ENCODE measurements around the gene TLCD3A.
A peak's percentile ranks its signal among the peaks of the same experiment; 100 is the strongest.
"Not testable (repeated sequence)": the region's sequence is repeated elsewhere in the genome, so short reads cannot be mapped to it uniquely, and the experiment has no call there.

Gene TLCD3A

DNA sequence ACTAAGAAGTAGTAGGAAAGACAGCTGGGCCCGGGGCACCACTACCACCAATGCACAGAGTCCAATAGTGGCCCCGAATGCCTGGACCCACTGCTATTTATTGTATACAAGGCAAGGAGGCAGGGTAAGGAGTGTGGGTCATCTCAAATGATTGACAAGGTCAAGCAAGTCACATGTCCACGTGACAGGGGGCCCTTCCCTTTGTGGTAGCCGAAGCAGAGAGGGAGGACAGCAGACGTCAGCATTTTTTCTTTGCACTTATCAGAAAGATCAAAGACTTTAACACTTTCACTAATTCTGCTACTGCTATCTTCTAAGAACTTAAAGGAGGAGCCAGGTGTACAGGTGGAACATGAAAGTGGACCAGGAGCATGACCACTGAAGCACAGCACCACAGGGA, 24.3 kb upstream of the TLCD3A start:
- no peak for DNase-seq

DNA sequence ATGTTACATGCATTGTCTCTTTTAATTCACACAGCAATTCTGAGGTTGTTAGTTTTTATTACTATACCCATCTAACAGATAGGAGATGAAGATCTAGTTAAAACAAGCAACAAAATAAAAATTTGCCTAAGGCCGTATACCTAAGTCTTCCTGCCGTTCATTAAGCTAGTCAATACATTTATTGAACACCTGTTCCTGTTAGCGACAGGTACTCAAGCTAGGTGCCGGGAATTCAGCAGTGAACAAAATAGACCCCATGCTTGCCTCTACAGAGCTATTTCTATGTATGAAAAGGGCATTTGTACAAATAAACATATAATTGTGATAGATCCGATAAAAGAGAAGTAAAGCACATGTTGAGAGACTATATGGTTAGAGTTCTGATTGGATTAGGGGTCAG, 14.3 kb upstream of the TLCD3A start:
- no peak for DNase-seq

DNA sequence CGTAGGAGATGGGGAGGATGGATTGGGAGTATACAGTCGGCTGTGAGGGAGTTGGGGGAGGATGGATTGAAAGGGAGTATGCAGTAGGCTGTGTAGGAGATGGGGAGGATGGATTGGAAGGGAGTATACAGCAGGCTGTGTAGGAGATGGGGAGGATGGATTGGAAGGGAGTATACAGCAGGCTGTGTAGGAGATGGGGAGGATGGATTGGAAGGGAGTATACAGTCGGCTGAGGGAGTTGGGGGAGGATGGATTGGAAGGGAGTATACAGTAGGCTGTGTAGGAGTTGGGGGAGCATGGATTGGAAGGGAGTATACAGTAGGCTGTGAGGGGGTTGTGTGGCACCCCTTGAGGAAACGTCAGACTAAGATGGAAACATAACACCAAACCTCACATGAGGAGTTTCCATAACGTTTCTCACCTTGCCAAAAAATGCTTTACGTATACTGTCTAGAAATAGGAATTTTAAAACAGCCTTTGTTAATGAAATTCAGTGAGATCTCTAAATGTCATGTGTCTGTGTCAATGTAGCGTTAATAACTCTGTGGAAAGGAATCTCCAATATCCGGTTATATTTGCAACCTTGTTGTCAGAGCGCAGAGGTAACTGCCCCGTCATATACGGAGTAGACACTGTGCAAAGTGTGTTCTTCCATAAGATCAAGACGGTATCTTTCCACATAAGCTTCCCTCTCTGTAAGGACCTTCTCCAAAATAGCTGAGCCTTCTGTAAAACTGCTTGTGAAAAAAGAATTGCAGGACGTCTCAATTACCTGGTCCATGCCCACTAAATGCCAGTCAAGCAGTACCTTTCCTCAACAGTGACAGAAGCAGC, 11.5 kb upstream of the TLCD3A start:
- no peak for DNase-seq

DNA sequence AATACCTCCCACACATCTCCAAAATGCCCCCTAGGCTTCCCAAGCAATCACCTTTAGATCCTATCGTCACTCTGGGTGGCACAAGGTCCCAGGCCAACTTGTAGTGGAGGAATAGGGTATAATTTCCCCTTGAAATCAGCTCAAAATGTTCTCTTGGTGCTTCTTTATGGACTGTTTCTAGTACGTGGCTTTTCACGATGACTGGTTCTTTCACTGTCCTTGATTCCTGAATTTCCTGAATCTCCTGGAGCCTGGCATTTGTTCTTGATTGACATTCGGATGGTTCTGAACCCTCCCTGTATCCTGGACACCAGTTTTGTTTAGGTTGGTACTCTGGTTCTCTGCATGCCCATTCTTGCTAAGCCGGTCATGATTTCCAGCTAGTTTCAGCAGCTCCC, 10.9 kb upstream of the TLCD3A start:
- no peak for DNase-seq

DNA sequence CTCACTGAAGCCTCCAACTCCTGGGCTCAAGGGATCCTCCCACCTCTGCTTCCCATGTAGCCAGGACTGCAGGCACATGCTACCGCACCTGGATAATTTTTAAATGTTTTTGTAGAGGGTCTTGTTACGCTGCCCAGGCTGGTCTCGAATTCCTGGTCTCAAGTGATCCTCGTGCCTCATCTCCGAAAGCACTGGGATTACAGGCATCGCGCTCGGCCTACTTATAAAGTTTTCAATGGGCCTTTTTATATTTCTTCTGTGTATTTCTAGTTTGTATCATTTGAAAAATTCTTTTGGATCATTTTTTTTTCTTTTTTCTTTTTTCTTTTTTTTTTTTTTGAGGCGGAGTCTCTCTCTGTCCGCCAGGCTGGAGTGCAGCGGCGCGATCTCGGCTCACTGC, 7.3 kb upstream of the TLCD3A start:
- DNase-seq = no peak

DNA sequence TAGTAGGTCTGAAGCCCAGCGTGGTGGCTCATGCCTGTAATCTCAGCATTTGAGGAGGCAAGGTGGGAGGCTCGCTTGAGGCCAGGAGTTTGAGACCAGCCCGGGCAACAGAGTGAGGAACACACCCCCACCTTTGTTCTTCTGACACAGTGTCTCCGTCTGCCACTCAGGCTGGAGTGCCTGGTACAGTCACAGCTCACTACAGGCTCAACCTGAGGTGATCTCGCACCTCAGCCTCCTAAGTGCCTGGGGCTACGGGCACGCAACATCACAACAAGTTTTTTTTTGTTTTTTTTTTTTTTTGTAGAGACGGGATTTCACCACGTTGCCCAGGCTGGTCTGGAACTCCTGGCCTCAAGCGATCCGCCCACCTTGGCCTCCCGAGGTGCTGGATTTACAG, 6.7 kb upstream of the TLCD3A start:
- no peak for DNase-seq

DNA sequence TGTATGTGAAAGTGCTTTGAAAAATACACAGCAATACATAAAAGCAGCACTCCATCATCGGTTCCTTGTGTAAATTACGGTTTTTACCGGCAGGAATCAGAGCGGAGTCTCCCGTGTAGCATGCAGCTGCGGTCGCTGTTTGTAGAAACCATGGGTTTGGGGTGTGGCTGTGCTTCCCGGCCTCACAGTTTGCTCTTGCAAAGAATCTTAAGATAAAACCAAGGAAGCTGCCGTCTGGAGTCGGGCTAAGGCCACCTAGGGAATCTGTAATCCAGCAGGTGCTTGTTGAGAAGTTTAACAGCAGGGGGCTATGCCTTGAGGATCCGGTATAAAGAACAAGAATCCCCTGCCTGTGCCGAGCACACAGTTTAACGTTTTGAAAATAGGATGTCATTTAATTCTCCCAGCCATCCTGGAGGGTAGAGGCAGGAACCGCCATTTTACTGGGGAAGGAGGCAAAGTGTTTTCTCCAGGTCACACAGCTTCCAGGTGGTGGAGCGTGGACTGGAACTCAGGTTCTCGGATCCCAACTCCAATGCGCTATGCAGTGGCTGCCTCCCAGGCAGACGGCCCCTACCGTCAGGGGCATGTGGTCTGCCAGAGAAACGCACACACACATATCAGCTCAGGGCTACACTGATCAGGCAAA, 6.0 kb upstream of the TLCD3A start:
- no peak for DNase-seq

DNA sequence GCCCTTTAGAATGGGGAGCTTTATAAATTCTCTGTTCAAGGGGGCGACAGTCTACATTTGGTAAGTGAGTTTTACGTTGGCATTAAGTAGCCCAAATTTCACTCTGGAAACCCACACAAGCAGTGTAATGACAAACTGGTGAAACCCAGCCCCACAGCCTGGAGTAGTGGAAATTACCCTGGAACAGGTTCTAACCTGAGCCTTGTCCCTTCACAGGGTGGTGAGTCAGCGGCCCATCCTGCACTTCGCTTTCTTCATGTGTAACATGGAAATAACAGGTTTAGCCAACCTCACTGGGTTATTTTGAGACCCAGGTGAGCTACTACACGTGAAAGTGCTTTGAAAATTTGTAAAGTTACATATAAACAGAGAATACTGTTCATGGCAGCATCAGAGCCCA, 3.5 kb upstream of the TLCD3A start:
- DNase-seq = no peak

DNA sequence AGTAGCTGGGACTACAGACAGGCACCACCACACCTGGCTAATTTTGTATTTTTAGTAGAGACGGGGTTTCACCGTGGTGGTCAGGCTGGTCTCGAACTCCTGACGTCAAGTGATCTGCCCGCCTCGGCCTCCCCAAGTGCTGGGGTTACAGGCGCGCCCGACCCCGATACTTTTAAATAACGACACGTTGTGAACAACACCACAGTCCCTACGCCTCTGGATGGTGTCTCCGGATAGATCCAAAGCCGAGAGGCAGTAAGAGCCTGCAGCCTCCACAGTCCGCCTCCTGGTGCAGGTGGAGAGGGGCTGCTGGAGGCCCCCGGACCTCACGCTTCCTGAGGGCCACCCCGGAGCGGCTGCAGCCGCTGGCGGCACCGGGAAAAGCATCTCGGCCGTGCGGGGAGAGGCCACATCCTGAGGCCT, 741 bp upstream of the TLCD3A start:
- no peak for DNase-seq

DNA sequence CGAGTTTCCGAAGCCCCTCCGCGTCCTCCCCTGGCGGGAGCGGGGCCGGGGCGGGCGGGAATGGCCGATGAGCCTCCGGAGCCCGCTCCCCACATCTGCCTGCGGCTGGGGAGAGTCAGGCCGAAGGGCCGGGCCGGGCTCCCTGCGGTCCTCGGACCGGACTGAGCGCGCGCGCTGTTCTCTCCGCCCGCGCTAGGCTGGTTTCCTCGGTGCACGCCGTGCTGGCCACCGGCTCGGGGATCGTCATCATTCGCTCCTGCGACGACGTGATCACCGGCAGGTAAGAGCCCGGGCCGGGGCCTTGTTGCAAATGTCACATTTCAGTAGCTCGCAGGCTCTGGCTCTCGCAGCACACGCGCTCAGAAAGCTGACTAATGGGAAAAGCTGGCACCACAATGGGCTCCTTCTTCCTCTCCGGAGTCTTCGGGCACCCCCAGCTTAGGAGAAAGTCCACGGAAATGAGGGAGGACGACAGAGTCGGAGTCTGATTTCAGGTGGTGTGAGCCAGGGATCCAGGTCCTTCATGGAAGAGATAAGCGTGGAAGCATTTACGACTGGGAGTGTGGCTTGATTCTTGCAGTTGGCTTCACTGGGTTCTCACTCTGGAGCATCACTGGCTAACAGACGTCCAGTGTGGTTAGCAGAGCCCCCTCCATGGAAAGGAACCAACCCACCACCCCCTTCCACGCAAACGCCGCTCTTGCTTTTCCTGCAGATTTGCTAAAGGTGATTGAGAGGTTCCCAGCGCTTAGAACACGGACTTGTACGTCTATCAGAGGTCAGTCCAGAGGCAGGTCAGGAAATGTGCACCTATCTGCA, 715 bp downstream of the TLCD3A start:
- DNase-seq = peak; percentile 10 to 11

DNA sequence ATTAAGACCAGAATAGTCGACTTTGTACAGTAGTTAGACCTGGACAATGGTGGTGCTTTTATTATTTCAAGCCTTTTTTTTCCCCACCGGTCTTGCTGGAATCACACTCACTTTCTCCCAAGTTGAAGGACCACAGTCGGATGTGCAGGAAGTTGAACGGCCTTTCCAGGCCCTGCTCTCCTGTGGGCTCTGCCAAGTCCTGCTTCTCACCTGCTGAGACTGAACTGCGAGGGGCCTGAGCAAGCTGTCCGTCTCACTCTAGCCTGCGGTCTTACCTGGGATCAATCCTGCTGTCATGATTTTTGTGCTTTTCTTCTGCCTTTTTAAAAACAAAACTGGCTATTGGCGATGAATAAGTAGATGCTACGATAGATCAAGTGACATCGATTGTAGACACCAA, 1.3 kb downstream of the TLCD3A start:
- DNase-seq = no peak

DNA sequence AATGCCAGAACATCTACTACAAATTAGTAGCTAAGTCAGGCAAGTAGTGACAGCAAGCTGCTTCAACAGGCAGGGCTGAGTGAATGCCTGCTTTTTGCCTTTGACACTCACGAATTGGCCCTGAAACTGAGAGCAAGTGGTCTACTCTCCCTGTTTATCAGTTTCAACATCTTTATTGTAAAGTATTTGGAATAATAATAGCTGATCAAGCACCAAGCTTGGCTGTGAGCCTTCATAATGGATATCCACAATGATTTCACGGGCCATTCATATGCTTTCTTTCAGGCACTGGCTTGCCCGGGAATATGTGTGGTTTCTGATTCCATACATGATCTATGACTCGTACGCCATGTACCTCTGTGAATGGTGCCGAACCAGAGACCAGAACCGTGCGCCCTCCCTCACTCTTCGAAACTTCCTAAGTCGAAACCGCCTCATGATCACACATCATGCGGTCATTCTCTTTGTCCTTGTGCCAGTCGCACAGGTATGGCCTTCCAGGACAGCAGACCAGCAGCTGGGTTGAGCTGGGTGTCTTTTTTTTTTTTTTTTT, 5.2 kb downstream of the TLCD3A start:
- DNase-seq = no peak

DNA sequence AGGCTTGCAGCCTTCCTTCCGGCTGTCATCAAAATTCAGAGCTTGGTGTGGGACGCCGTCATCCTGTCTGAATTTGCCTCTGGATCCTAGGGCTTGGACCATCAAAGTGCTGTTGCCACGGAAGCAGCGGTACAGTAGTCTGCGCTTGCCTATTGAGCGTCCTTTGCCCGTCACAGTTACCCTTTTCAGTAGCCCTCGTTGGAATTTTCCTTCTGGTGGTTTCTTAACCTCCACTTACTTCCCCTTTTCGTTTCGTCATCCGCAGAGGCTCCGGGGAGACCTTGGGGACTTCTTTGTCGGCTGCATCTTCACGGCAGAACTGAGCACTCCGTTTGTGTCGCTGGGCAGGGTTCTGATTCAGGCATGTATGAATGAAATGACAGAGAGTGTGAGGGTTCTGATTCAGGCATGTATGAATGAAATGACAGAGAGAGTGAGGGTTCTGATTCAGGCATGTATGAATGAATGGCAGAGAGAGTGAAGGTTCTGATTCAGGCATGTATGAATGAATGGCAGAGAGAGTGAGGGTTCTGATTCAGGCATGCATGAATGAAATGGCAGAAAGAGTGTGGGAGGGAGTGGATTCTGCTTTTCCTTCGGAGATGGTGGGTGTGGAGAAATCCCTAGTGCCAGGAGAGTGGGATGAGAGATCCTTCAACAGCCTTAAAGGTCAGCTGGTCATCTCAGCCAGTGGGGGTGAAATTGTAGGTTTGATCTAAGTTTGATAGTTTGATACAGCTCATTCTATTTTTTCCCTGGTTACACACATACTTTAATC, 8.0 kb downstream of the TLCD3A start:
- DNase-seq = no peak

DNA sequence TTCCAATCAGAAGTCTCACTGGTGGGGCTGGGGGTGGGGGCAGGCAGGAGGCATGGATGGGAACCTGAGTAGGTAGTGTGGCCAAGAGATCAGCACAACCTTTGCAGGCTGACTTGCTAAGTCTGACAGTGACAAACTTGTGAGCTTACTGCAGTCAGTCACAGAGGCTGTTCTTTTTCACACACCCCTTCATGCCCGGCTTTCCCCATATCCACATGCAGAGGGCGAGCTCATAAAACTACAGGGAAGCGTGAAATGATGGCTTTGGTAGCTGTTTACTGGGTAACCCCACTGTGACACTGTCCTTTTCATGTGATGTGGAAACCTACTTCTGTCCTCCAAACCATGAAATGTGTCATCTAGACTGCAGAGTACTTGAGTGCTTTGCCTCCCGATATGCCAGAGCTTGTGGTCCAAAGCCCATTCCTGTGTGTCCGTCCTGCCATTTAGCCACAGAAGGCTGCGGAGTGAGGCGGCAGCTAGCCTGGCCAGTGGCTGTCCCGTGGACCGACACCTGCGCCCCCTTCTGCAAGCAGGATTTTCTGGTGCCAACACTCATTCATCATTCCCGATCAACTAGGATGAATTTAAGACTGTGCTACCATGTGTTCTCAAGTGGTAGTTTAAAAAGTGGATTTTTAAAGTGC, 9.9 kb downstream of the TLCD3A start:
- no peak for DNase-seq

DNA sequence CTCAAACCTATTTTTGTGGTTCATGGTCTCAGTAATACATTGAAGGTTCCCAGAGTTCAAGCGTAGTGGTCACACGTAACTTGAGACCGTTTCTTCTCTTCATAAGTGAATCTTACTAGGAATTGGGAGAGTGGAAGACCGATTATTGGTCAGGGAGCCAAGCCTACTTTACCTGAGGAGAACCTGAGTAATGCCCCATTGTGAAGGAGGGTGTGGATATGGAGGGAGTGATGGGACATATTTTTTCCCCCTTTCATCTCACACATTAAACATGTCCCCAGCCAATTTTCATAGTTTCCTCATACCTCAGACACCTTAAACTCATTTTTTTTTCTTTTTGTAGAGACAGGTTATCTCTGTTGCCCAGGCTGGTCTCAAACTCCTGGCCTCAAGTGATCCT, 10.7 kb downstream of the TLCD3A start:
- no peak for DNase-seq

DNA sequence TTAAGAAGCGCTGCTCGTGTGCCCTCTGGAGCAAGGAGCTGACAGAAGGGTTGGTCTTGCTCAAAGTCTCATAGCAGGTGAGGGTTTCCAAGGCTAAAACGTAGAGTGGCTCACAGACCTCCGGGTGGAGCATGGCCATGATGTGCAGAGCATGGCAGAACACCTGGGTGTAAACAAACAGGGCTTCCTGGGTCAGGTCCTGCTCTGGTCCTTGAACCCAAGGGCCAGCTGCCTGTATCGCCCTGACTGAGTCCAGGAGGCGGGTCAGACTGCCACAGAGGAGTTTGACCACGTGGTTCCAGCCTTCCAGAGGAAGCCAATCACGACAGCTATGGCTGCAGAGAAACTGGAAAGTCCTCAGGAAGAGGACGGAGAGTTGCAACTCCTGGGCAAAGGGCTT, 12.5 kb downstream of the TLCD3A start:
- DNase-seq = no peak

DNA sequence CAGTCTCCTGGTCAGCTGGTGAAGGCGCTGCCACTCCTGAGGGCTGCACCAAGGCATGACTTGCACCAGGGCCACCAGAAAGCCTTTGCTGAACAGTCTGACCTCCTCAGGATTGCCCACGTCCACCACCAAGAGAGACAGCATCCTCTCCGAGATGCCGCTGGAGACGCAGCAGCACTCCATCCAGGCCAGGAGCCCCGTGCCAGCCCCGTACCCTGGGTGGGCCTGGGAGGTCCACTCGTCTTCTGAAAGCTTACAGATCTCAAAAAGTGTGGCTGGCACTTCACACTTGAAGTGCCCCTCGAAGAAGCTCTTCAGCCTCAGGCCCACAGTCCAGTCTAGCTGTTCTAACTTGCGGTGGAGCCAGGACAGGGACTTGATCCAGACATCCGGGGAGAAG, 13.0 kb downstream of the TLCD3A start:
- no peak for DNase-seq

DNA sequence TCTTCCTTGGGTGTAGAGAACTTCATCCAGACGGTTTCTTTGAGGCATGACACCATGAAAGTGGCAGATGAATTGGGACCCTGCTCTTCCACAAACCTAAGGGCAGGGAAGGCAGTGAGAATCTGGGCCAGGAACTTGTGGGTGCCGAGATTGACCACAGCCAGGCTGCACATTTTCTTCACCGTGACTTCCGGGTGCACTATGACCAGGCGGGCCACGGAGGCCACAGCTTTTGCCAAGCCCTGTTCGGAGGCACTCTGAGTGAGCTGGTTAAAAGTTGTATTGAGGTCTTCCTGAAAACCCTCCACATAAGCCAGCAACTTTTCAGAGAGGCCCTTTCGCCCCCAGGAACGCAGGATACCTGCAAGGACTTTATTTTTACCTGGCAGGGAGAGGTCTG, 13.8 kb downstream of the TLCD3A start:
- DNase-seq = no peak

DNA sequence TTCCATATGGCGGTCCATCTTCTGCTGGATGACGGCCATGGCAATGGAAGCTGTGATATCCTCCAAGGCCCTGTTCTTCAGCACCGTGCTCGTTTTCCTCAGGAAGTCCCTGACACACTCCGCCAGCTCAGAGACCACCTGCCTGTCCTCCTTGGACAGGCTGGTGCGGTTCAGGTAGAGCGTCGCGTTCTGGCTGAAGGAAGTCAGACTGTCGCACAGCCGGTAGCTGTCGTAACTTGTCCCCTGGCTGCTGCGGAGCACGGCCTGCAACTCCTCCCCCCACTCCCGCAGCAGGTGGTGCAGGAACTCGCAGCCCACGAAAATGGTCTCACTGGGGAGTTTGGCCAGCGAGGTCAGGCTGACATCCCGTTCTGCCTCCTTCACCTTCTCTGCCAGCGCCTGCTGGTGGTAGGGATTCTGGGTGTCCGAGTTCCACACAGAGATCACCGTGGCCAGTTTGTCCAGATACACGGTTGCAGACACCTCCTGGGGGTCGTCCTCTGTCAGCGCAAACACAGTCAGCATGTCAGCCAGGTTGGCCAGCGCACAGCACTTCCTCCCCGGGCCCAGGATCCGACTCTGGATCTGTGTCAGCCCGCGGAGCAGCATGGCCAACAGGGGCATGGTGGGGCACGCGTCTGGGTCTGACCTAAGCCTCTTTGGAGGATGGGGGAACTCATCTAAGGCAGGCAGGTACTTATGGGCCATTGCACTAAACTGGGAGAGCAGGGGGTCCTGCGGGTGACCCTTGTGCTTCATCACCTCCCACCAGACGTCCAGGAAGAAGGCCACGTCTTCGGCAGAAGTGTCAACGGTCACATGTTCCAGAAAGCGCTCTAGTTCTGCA, 14.6 kb downstream of the TLCD3A start:
- no peak for DNase-seq

DNA sequence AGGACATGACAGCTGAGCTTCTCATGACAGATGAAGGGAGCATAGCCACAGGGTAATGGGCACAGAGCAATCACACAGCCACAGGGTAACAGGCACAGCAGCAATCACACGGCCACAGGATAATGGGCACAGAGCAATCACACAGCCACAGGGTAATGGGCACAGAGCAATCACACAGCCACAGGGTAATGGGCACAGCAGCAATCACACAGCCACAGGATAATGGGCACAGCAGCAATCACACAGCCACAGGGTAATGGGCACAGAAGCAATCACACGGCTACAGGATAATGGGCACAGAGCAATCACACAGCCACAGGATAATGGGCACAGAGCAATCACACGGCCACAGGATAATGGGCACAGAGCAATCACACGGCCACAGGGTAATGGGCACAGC, 16.2 kb downstream of the TLCD3A start:
- DNase-seq = not testable (repeated sequence)

DNA sequence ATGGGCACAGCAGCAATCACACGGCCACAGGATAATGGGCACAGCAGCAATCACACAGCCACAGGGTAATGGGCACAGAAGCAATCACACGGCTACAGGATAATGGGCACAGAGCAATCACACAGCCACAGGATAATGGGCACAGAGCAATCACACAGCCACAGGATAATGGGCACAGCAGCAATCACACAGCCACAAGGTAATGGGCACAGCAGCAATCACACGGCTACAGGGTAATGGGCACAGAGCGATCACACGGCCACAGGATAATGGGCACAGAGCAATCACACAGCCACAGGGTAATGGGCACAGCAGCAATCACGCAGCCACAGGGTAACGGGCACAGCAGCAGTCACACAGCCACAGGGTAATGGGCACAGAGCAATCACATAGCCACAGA, 17.0 kb downstream of the TLCD3A start:
- DNase-seq = not testable (repeated sequence)

Measured in hippocampal formation (tissue), 2 donors.